ENCODE data around the gene UQCC3. TPM values are rescaled to one million over a fixed set of nuclear protein-coding genes. Genes with fewer than 3 reads are reported as not detected.

Gene UQCC3
- total and polyA plus RNA-seq, 2 of the 13 experiments (the other 11 are each of a cell fraction or from before 2014, with no cell fraction given), result 7.7 to 16.0 TPM

- peak; percentile 63; the same call in 1 of the 2 replicates for TF ChIP-seq HNF1B (CRISPR knock-in tag; IDR thresholded peaks at IDR 0.05)
- TF ChIP-seq IRF2 (CRISPR knock-in tag; IDR thresholded peaks at IDR 0.05), result peak; percentile 76
- peak; percentile 61; the same call in 1 of the 2 replicates for TF ChIP-seq ZNF746 (CRISPR knock-in tag; IDR thresholded peaks at IDR 0.05)
- no peak for TF ChIP-seq AKAP8 (CRISPR knock-in tag; IDR thresholded peaks at IDR 0.05)
- peak; percentile 57; the same call in 1 of the 2 replicates for TF ChIP-seq NRL (CRISPR knock-in tag; IDR thresholded peaks at IDR 0.05; ENCODE audit: borderline replicate concordance)
- TF ChIP-seq CCAR2 (optimal IDR thresholded peaks at IDR 0.05; ENCODE audit: low read depth, low read length), result peak; percentile 36
- peak; percentile 9; the same call in 1 of the 2 replicates for TF ChIP-seq ZNF770 (CRISPR knock-in tag; IDR thresholded peaks at IDR 0.05)
- no peak for TF ChIP-seq FOXO4 (CRISPR knock-in tag; conservative IDR thresholded peaks at IDR 0.05)
- TF ChIP-seq ZNF460 (CRISPR knock-in tag; IDR thresholded peaks at IDR 0.05; ENCODE audit: borderline replicate concordance), result no peak
- peak in 1 of 2 experiments; percentile 78; a peak in 2 of 4 replicates for TF ChIP-seq KLF16 (CRISPR knock-in tag; IDR thresholded peaks at IDR 0.05)
- TF ChIP-seq SP5 (CRISPR knock-in tag; IDR thresholded peaks at IDR 0.05; ENCODE audit: borderline replicate concordance, low read depth), result peak; percentile 22; the same call in 1 of the 2 replicates
- no peak; the same call in 1 of the 2 replicates for TF ChIP-seq ZSCAN25 (CRISPR knock-in tag; IDR thresholded peaks at IDR 0.05)
- TF ChIP-seq BORCS8-MEF2B (CRISPR knock-in tag; IDR thresholded peaks at IDR 0.05), result peak; percentile 73; the same call in 1 of the 2 replicates
- peak; percentile 81 for TF ChIP-seq CBX1 (IDR thresholded peaks at IDR 0.05; ENCODE audit: low read depth)
- TF ChIP-seq CENPBD1 (CRISPR knock-in tag; IDR thresholded peaks at IDR 0.05; ENCODE audit: borderline replicate concordance, low read depth), result no peak
- peak; percentile 65; the same call in 1 of the 2 replicates for TF ChIP-seq POGZ (CRISPR knock-in tag; IDR thresholded peaks at IDR 0.05)
- no peak for TF ChIP-seq ZFP1 (CRISPR knock-in tag; IDR thresholded peaks at IDR 0.05)
- TF ChIP-seq THAP9 (CRISPR knock-in tag; IDR thresholded peaks at IDR 0.05; ENCODE audit: borderline replicate concordance), result peak; percentile 83; the same call in 1 of the 2 replicates
- TF ChIP-seq ZNF256 (CRISPR knock-in tag; conservative IDR thresholded peaks at IDR 0.05), result 0 out of 2 replicates have a peak, but pooled peaks have one; percentile 13
- 0 out of 2 replicates have a peak, but pooled peaks have one; percentile 20 for TF ChIP-seq RELA (CRISPR knock-in tag; IDR thresholded peaks at IDR 0.05)
Measured at GRCh38 chr11:62678770-62679696, 7.6 kb downstream of the UQCC3 start, which contains the start of gene UBXN1 (continued).
